ENCODE data around the gene TGM2.

DNA sequence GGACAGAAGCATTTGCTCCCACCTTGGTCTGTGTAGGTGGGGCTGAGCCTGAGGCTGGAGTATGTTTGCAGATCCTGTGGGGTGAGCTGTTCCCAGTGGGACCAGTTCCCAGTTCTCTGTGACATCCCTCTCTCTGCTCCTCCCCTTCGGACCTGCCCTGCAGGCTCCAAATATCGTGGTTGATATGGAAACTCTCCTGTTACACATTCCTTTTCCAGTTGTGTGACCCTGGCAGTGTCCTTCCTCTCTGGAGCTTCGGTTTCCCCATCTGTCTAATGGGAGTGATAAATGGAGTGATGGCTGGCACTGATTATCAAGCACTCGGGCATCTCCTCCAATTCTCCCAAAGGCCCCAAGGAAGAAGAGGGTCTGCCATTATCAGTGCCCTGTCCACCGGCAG, 15.7 kb upstream of the TGM2 start:
- TF ChIP-seq, protein P1, sequence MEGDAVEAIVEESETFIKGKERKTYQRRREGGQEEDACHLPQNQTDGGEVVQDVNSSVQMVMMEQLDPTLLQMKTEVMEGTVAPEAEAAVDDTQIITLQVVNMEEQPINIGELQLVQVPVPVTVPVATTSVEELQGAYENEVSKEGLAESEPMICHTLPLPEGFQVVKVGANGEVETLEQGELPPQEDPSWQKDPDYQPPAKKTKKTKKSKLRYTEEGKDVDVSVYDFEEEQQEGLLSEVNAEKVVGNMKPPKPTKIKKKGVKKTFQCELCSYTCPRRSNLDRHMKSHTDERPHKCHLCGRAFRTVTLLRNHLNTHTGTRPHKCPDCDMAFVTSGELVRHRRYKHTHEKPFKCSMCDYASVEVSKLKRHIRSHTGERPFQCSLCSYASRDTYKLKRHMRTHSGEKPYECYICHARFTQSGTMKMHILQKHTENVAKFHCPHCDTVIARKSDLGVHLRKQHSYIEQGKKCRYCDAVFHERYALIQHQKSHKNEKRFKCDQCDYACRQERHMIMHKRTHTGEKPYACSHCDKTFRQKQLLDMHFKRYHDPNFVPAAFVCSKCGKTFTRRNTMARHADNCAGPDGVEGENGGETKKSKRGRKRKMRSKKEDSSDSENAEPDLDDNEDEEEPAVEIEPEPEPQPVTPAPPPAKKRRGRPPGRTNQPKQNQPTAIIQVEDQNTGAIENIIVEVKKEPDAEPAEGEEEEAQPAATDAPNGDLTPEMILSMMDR (IDR thresholded peaks at IDR 0.05; ENCODE audit: low read depth, low read length) = no peak
- no peak for TF ChIP-seq POLR2A (IDR thresholded peaks at IDR 0.05; ENCODE audit: extremely low read depth, insufficient read length)
- TF ChIP-seq, protein P2, sequence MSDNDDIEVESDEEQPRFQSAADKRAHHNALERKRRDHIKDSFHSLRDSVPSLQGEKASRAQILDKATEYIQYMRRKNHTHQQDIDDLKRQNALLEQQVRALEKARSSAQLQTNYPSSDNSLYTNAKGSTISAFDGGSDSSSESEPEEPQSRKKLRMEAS (IDR thresholded peaks at IDR 0.05; ENCODE audit: low read depth, low read length) = no peak
- TF ChIP-seq MYC (IDR thresholded peaks at IDR 0.05; ENCODE audit: low read depth, low read length) = no peak

All from NB4 (cell line).